NCI-H524 (cell line): Measurements from ENCODE around the gene CEACAM4.
"Not testable (repeated sequence)": the region's sequence is repeated elsewhere in the genome, so short reads cannot be mapped to it uniquely, and the experiment has no call there.

ENCODE experiments used
- DNase-seq, 2 experiments: peaks; one replicate each; lab custom pipeline; 2025; lab: John Stamatoyannopoulos, UW

CEACAM4 gene

GRCh38 chr19:41584931-41585330 lies 41.9 kb downstream of the CEACAM4 start:
- DNase-seq = no peak

- no peak for DNase-seq
These were observed 42.5 kb downstream of the CEACAM4 start for GRCh38 chr19:41584260-41584810.

GRCh38 chr19:41582577-41583182 lies 44.2 kb downstream of the CEACAM4 start:
- not testable (repeated sequence) for DNase-seq

- DNase-seq = not testable (repeated sequence)
These were observed 45.8 kb downstream of the CEACAM4 start for GRCh38 chr19:41581068-41581467.

GRCh38 chr19:41578886-41579285 lies 48.0 kb downstream of the CEACAM4 start:
- no peak for DNase-seq

- no peak for DNase-seq
These were observed 49.0 kb downstream of the CEACAM4 start for GRCh38 chr19:41577833-41578232.

- DNase-seq = no peak
These were observed 49.6 kb downstream of the CEACAM4 start for GRCh38 chr19:41577144-41577830.

- no peak for DNase-seq
These were observed 50.9 kb downstream of the CEACAM4 start, which contains the start of gene CEACAM21 for GRCh38 chr19:41575998-41576397. Gene CEACAM21, plus strand, starts transcription at chr19:41576166. Its CDS starts 109 bp downstream, at chr19:41576275.

- DNase-seq = peak; percentile 22 to 76
These were observed 56.2 kb downstream of the CEACAM4 start for GRCh38 chr19:41570639-41571112.

- no peak for DNase-seq
These were observed 56.7 kb downstream of the CEACAM4 start for GRCh38 chr19:41570179-41570578.

- DNase-seq = no peak
These were observed 57.3 kb downstream of the CEACAM4 start for GRCh38 chr19:41569481-41570150.
